Heart left ventricle (tissue), 13 donors: ENCODE data around the gene NANS.

Experiments
- POLR2A ChIP-seq, 2 donors: fragments of 450-650 bp; IDR thresholded peaks; one replicate each; pipeline ENCODE4 v1.6.1; 2017; ENCODE audit warnings: antibody characterized with exemption in 2 of 2, mild to moderate bottlenecking in 2 of 2, moderate library complexity in 2 of 2
- TF ChIP-seq, protein P1 (sequence below), 12 donors: fragments of 200-600 bp; sonication (generic) in 4 of 12; IDR thresholded peaks; one replicate each; pipeline versions ENCODE4 v1.5.0 to v1.8.0; 2018 to 2022; ENCODE audit warnings: antibody characterized with exemption in 12 of 12, mild to moderate bottlenecking in 5 of 12
- donor health status: ischemic (EF 13 %, LVEDD 7.1; RV severe dilation, severe dysfunction).
- donor health status: DM: no; HTN: yes; CAD: no.
- donor health status: DM: no; HTN: no; CAD: no.
- donor health status: ischemic (EF 25% LVEDD 6.9; RV normal size, moderate dysfunction).
- donor health status: ischemic (EF 25% LVEDD 5.7; RV mildly dilated, moderate dysfunction).
- donor health status: ischemic (EF 35%, LVEDD 5.7; RV mildly dilated, moderate dysfunction).
- donor health status: nonischemic (EF 11% LVEDD 7.7; RV severe dilation, severe dysfunction).
- donor health status: DM: yes; HTN: yes; CAD: no.
- donor health status: PGD.
- donor health status: ischemic (EF 29% LVEDD 5.4; RV normal size, mild dysfunction).
- donor health status: nonischemic (EF 23%, LVEDD 6.1; RV moderate dilation, normal function).

DNA sequence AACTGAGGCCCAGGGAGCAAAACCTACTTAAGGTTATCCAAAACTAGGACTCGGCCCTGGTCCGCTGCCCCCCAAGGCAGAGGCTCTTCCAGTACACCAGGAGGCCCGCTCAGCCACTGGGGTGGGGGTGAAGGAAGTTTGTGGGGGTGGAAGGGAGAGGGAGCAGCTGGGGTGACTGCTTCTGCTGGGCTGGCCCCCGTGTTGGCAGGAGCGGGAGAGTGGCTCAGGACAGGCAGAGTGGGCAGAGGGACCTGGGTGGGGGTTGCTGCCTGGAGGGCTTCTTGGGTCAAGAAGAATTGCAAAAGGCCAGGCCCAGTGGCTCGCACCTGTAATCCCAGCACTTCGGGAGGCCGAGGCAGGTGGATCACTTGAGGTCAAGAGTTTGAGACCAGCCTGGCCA, 70.7 kb downstream of the NANS start:
- TF ChIP-seq, protein P1, sequence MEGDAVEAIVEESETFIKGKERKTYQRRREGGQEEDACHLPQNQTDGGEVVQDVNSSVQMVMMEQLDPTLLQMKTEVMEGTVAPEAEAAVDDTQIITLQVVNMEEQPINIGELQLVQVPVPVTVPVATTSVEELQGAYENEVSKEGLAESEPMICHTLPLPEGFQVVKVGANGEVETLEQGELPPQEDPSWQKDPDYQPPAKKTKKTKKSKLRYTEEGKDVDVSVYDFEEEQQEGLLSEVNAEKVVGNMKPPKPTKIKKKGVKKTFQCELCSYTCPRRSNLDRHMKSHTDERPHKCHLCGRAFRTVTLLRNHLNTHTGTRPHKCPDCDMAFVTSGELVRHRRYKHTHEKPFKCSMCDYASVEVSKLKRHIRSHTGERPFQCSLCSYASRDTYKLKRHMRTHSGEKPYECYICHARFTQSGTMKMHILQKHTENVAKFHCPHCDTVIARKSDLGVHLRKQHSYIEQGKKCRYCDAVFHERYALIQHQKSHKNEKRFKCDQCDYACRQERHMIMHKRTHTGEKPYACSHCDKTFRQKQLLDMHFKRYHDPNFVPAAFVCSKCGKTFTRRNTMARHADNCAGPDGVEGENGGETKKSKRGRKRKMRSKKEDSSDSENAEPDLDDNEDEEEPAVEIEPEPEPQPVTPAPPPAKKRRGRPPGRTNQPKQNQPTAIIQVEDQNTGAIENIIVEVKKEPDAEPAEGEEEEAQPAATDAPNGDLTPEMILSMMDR (IDR thresholded peaks at IDR 0.05) = no peak
- TF ChIP-seq POLR2A (IDR thresholded peaks at IDR 0.05) = no peak
